ENCODE data around the gene PHYH.

DNA sequence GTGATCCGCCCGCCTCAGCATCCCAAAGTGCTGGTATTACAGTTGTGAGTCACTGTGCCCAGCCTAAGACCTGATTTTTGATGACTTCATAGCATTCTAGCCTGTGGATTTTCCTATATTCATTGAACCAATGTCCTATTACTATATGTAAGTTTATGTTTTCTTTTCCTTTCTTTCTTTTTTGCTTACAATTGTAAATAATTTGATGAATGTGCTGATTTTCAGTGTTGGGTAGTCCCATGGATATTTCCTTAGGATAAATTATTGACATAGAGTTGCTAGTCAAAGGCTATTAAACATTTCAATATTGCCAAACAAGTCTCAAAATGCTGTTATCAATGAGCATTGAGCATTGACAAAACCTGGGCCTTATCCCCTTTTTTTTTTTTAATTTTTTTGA, 9.9 kb upstream of the PHYH start:
- TF ChIP-seq, protein P1, sequence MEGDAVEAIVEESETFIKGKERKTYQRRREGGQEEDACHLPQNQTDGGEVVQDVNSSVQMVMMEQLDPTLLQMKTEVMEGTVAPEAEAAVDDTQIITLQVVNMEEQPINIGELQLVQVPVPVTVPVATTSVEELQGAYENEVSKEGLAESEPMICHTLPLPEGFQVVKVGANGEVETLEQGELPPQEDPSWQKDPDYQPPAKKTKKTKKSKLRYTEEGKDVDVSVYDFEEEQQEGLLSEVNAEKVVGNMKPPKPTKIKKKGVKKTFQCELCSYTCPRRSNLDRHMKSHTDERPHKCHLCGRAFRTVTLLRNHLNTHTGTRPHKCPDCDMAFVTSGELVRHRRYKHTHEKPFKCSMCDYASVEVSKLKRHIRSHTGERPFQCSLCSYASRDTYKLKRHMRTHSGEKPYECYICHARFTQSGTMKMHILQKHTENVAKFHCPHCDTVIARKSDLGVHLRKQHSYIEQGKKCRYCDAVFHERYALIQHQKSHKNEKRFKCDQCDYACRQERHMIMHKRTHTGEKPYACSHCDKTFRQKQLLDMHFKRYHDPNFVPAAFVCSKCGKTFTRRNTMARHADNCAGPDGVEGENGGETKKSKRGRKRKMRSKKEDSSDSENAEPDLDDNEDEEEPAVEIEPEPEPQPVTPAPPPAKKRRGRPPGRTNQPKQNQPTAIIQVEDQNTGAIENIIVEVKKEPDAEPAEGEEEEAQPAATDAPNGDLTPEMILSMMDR (IDR thresholded peaks at IDR 0.05; ENCODE audit: low read depth, low read length): no peak
- no peak for TF ChIP-seq EZH2phosphoT487 (IDR thresholded peaks at IDR 0.05; ENCODE audit: low read depth)
